GM23248 (cell line): ENCODE measurements around the gene KCNAB1. TPM values are rescaled to one million over a fixed set of nuclear protein-coding genes. Genes with fewer than 3 reads are reported as not detected.

Experiments used
- DNase-seq: peaks from one replicate; pipeline ENCODE4 v3.0.0-alpha.2; 2015
- H2AFZ ChIP-seq: fragments of 200-600 bp; sonication (generic); 2 replicates; pipeline ENCODE4 v1.6.1; 2016; ENCODE audit warnings: antibody characterized with exemption
- H3F3A ChIP-seq: fragments of 200-600 bp; sonication (generic); 2 replicates; pipeline ENCODE4 v1.6.1; 2016; ENCODE audit warnings: mild to moderate bottlenecking, antibody characterized with exemption, mixed run types; ENCODE audit not compliant: insufficient read depth
- H3K27ac ChIP-seq: fragments of 200-600 bp; sonication (generic); 2 replicates; pipeline ENCODE4 v1.5.1; 2016; ENCODE audit warnings: mild to moderate bottlenecking
- H3K27me3 ChIP-seq: fragments of 200-600 bp; sonication (generic); replicated peaks from 2 replicates; pipeline ENCODE4 v1.6.1; 2016; ENCODE audit warnings: mild to moderate bottlenecking; ENCODE audit not compliant: insufficient read depth
- H3K36me3 ChIP-seq: fragments of 200-600 bp; sonication (generic); 2 replicates; pipeline ENCODE4 v1.6.1; 2016; ENCODE audit warnings: low read depth, mild to moderate bottlenecking
- H3K4me1 ChIP-seq: fragments of 200-600 bp; sonication (generic); 2 replicates; pipeline ENCODE4 v1.6.1; 2016; ENCODE audit warnings: mild to moderate bottlenecking; ENCODE audit not compliant: insufficient read depth
- H3K4me2 ChIP-seq: fragments of 200-600 bp; sonication (generic); one replicate; pipeline ENCODE4 v1.6.1; 2016; ENCODE audit warnings: mild to moderate bottlenecking; ENCODE audit not compliant: unreplicated experiment
- H3K4me3 ChIP-seq: fragments of 200-600 bp; sonication (generic); 2 replicates; pipeline ENCODE4 v1.5.1; 2016; ENCODE audit warnings: mild to moderate bottlenecking
- H3K79me2 ChIP-seq: fragments of 200-600 bp; sonication (generic); 2 replicates; pipeline ENCODE4 v1.6.1; 2016; ENCODE audit warnings: mild to moderate bottlenecking; ENCODE audit not compliant: insufficient read depth
- H3K9ac ChIP-seq: fragments of 200-600 bp; sonication (generic); 2 replicates; pipeline ENCODE4 v1.6.1; 2016; ENCODE audit warnings: mild to moderate bottlenecking
- H3K9me2 ChIP-seq: fragments of 200-600 bp; sonication (generic); 2 replicates; pipeline ENCODE4 v1.6.1; 2016; ENCODE audit warnings: mixed run types, mild to moderate bottlenecking, moderate library complexity; ENCODE audit not compliant: insufficient read depth
- H3K9me3 ChIP-seq: fragments of 200-600 bp; sonication (generic); one replicate; pipeline ENCODE4 v1.6.1; 2017; ENCODE audit warnings: low read depth
- H4K20me1 ChIP-seq: fragments of 200-600 bp; sonication (generic); 2 replicates; pipeline ENCODE4 v1.6.0; 2016; ENCODE audit not compliant: insufficient read depth
- EZH2 ChIP-seq: fragments of 200-600 bp; sonication (generic); IDR thresholded peaks from 2 replicates; pipeline ENCODE4 v1.6.1; 2018; ENCODE audit warnings: antibody characterized with exemption, mild to moderate bottlenecking; ENCODE audit not compliant: insufficient read depth, poor library complexity, severe bottlenecking
- EZH2phosphoT487 ChIP-seq: fragments of 200-600 bp; sonication (generic); IDR thresholded peaks from 2 replicates; pipeline ENCODE4 v1.6.1; 2018; ENCODE audit warnings: antibody characterized with exemption, moderate library complexity, mild to moderate bottlenecking, low read depth; ENCODE audit not compliant: insufficient read depth
- WGBS, 2 experiments: methylation state at CpG; one replicate each; pipeline ENCODE4 v1.1.6; 2015 to 2017; ENCODE audit warnings: low lambda C conversion rate in 2 of 2, low coverage in 1 of 2; ENCODE audit errors: missing lambda C conversion rate in 2 of 2; 5-methylcytosine and 5-hydroxymethylcytosine counted together
- in situ Hi-C: fragments of 300-500 bp; cut with MboI; formaldehyde crosslinking; loops from 2 replicates; pipeline ENCODE4 v1.15.0; 2020
- polyA plus RNA-seq: library from polyadenylated mRNA; unstranded; fragments of >200 nt; fragmentation: Nextera tagmentation; extraction: Ambion mirVana; gene quantifications from 2 replicates; pipeline ENCODE4 v1.2.1, GENCODE V29; 2016
- total RNA-seq: library from RNA; depleted of rRNA; stranded (reverse); fragments of >200 nt; shearing (Covaris generic); gene quantifications from 2 replicates; pipeline ENCODE4 v1.2.3, GENCODE V29; 2014

KCNAB1 gene
- total and polyA plus RNA-seq, 2 experiments from 2014 or later = 1.1 TPM; not detected in 1

- no peak overlapping the region for H3K4me2 ChIP-seq
- H3K27me3 ChIP-seq = peaks cover 24% of the 10 kb centered on the region
- no peaks in the 10 kb centered on the region for H3K4me1 ChIP-seq
- H3K79me2 ChIP-seq = no peaks in the 10 kb centered on the region
- no peak for TF ChIP-seq EZH2
- no peak for TF ChIP-seq EZH2phosphoT487
- no peak overlapping the region for H3K9ac ChIP-seq
- no peak overlapping the region for H2AFZ ChIP-seq
- H3K27ac ChIP-seq = no peak overlapping the region
- no peaks in the 10 kb centered on the region for H4K20me1 ChIP-seq
- H3K9me2 ChIP-seq = no peaks in the 10 kb centered on the region
- in situ Hi-C loops = no loop called here
- no peak overlapping the region for H3K4me3 ChIP-seq
- no peaks in the 10 kb centered on the region for H3F3A ChIP-seq
- 94 to 96% methylated on average over 2 of the region's 2 CpGs for WGBS, 2 experiments
- no peak for DNase-seq
- H3K36me3 ChIP-seq = no peaks in the 10 kb centered on the region
- no peaks in the 10 kb centered on the region for H3K9me3 ChIP-seq
Measured at GRCh38 chr3:156285626-156286025, 165.2 kb downstream of the KCNAB1 start.

GRCh38 chr3:156290924-156291271 lies 170.5 kb downstream of the KCNAB1 start:
- 9 to 10% methylated on average over 11 of the region's 11 CpGs for WGBS, 2 experiments
- no peak for TF ChIP-seq EZH2
- TF ChIP-seq EZH2phosphoT487 = no peak
- Histone ChIP-seq H3K4me1 (0 out of 2 replicates have a peak, but pooled peaks cover 2% of the 10 kb centered on the region), H3K36me3 (no peaks in the 10 kb centered on the region), H3K9me3 (no peaks in the 10 kb centered on the region), H2AFZ (peak overlapping the region; percentile 71; the same call in 1 of the 2 replicates), H3K9me2 (no peaks in the 10 kb centered on the region), H3K9ac (no peak overlapping the region), H3K27me3 (peaks cover 45% of the 10 kb centered on the region), H3K79me2 (no peaks in the 10 kb centered on the region), H3K4me2 (peak overlapping the region; percentile 67), H3K4me3 (peak overlapping the region; percentile 62), H3K27ac (no peak overlapping the region), H4K20me1 (no peaks in the 10 kb centered on the region), H3F3A (no peaks in the 10 kb centered on the region)
- no peak for DNase-seq
- in situ Hi-C loops = no loop called here

GRCh38 chr3:156291272-156292123 lies 171.1 kb downstream of the KCNAB1 start:
- no peaks in the 10 kb centered on the region for H3K9me2 ChIP-seq
- in situ Hi-C loops = no loop called here
- H3K4me3 ChIP-seq = peak overlapping the region; percentile 62
- peak; percentile 58 for DNase-seq
- peak overlapping the region; percentile 67 for H3K4me2 ChIP-seq
- TF ChIP-seq EZH2phosphoT487 = 0 out of 2 replicates have a peak, but pooled peaks have one; percentile 23
- peak; percentile 71 for TF ChIP-seq EZH2
- no peak overlapping the region for H3K9ac ChIP-seq
- no peaks in the 10 kb centered on the region for H3K36me3 ChIP-seq
- peak overlapping the region; percentile 71 for H2AFZ ChIP-seq
- H3K79me2 ChIP-seq = no peaks in the 10 kb centered on the region
- H3K27ac ChIP-seq = no peak overlapping the region
- 0 out of 2 replicates have a peak, but pooled peaks cover 2% of the 10 kb centered on the region for H3K4me1 ChIP-seq
- H3K27me3 ChIP-seq = peaks cover 41% of the 10 kb centered on the region
- no peaks in the 10 kb centered on the region for H4K20me1 ChIP-seq
- no peaks in the 10 kb centered on the region for H3F3A ChIP-seq
- 4% methylated on average over 50 to 51 of the region's 51 CpGs for WGBS, 2 experiments
- H3K9me3 ChIP-seq = no peaks in the 10 kb centered on the region

GRCh38 chr3:156293566-156293965 lies 173.2 kb downstream of the KCNAB1 start:
- Histone ChIP-seq H3K36me3 (no peaks in the 10 kb centered on the region), H3K27ac (no peak overlapping the region), H3K9ac (no peak overlapping the region), H3K27me3 (peaks cover 36% of the 10 kb centered on the region), H3K9me2 (no peaks in the 10 kb centered on the region), H3K79me2 (no peaks in the 10 kb centered on the region), H3F3A (no peaks in the 10 kb centered on the region), H3K4me3 (no peak overlapping the region), H2AFZ (no peak overlapping the region), H3K4me2 (no peak overlapping the region), H3K9me3 (no peaks in the 10 kb centered on the region), H4K20me1 (no peaks in the 10 kb centered on the region), H3K4me1 (0 out of 2 replicates have a peak, but pooled peaks cover 2% of the 10 kb centered on the region)
- no peak for DNase-seq
- TF ChIP-seq EZH2 (no peak), EZH2phosphoT487 (no peak)
- in situ Hi-C loops = no loop called here
- 83 to 92% methylated on average over 1 of the region's 1 CpG for WGBS, 2 experiments
